Effector CD8-positive, alpha-beta T cell (primary cell): Measurements from ENCODE around the gene PHC1.
"Not testable (repeated sequence)": the region's sequence is repeated elsewhere in the genome, so short reads cannot be mapped to it uniquely, and the experiment has no call there.

Experiments
- DNase-seq: peaks from one replicate; lab custom pipeline; 2025; lab: John Stamatoyannopoulos, UW
- total RNA-seq, 4 experiments: gene quantifications; one replicate each; lab custom pipeline; 2026; lab: John Stamatoyannopoulos, UW

The PHC1 gene
- 18.1 to 24.5 (median 19.9) reads per million in 4 experiments for total RNA-seq

- DNase-seq, result peak; percentile 76
Observed at GRCh38 chr12:8914033-8914715, at the start of gene PHC1. Gene PHC1 (plus strand): TSS chr12:8914509. CDS start chr12:8917678, 3,169 bp downstream.

- no peak for DNase-seq
Observed at GRCh38 chr12:8866429-8866828, 47.9 kb upstream of the PHC1 start.

- DNase-seq, result no peak
Observed at GRCh38 chr12:8867009-8867408, 47.3 kb upstream of the PHC1 start.

GRCh38 chr12:8867786-8868185 is 46.5 kb upstream of the PHC1 start:
- DNase-seq, result no peak

GRCh38 chr12:8870586-8870985 is 43.7 kb upstream of the PHC1 start:
- no peak for DNase-seq

- DNase-seq, result no peak
Observed at GRCh38 chr12:8871068-8871467, 43.2 kb upstream of the PHC1 start.

GRCh38 chr12:8876887-8877286 is 37.4 kb upstream of the PHC1 start:
- DNase-seq, result no peak

GRCh38 chr12:8886502-8887284 is 27.6 kb upstream of the PHC1 start:
- no peak for DNase-seq

GRCh38 chr12:8887285-8887715 is 27.0 kb upstream of the PHC1 start:
- DNase-seq, result no peak

GRCh38 chr12:8890313-8891085 is 23.8 kb upstream of the PHC1 start:
- DNase-seq, result peak; percentile 40

GRCh38 chr12:8891976-8892375 is 22.3 kb upstream of the PHC1 start:
- no peak for DNase-seq

GRCh38 chr12:8894378-8894777 is 19.9 kb upstream of the PHC1 start:
- DNase-seq, result no peak

- DNase-seq, result no peak
Observed at GRCh38 chr12:8894986-8895385, 19.3 kb upstream of the PHC1 start.

GRCh38 chr12:8897081-8897480 is 17.2 kb upstream of the PHC1 start:
- DNase-seq, result no peak

GRCh38 chr12:8899830-8900229 is 14.5 kb upstream of the PHC1 start:
- DNase-seq, result no peak

- not testable (repeated sequence) for DNase-seq
Observed at GRCh38 chr12:8902703-8903102, 11.6 kb upstream of the PHC1 start.

- no peak for DNase-seq
Observed at GRCh38 chr12:8903646-8904045, 10.7 kb upstream of the PHC1 start.

GRCh38 chr12:8904665-8905064 is 9.6 kb upstream of the PHC1 start:
- DNase-seq, result no peak

GRCh38 chr12:8905546-8905945 is 8.8 kb upstream of the PHC1 start:
- no peak for DNase-seq

- no peak for DNase-seq
Observed at GRCh38 chr12:8906266-8907180, 7.8 kb upstream of the PHC1 start.

- DNase-seq, result no peak
Observed at GRCh38 chr12:8907513-8907912, 6.8 kb upstream of the PHC1 start.
